Measurements from ENCODE around the gene ITGAX.

DNA sequence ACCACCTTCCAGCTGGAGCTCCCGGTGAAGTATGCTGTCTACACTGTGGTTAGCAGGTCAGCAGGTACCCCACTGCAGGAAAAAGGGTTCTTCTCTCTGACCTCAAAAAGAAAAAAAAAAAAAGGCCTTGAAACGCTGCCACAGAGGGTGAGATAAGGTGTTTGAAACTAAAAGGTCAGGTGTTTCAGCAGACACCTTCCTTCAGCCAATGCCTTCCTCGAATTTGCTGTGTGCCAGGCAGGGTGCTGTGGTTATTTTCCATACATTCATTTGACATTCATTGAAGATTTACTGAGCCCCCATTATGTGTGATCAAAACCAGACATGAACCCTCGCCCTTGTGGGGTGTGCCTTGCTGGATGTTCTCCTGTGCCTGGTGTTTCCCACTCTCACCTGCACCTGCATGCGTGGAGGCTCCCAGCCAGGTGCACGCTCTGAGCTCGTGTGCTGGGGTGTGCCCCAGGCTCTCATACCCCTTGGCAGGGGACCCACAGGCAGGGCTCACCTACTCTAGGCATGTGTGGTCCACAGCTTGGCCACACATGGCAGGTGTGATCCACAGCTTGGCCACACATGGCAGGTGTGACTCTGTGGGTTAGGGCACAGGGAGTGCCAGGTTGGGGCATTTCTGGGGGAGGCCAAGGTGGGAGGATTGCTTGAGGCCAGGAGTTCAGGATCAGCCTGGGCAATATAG lies 22.4 kb downstream of the ITGAX start:
- TF ChIP-seq EZH2 (optimal IDR thresholded peaks at IDR 0.05; ENCODE audit: low read depth, low read length) (no peak), CTCF (IDR thresholded peaks at IDR 0.05; ENCODE audit: low read length) (no peak), EZH2phosphoT487 (IDR thresholded peaks at IDR 0.05; ENCODE audit: low read length) (no peak)
